ENCODE measurements around the gene TMEM175. TPM values are rescaled to one million over a fixed set of nuclear protein-coding genes. Genes with fewer than 3 reads are reported as not detected.

Gene TMEM175
- total RNA-seq, 1 donor from 2014 or later, result 14.9 TPM

- no peak for DNase-seq
- no peak for ATAC-seq (ENCODE audit: poor library complexity)
- intact Hi-C loops (cut with DNase I), result no loop called here
Observed at GRCh38 chr4:1004071-1004418, 71.8 kb downstream of the TMEM175 start.

- peak; percentile 71 for DNase-seq
- intact Hi-C loops (cut with DNase I), result no loop called here
Observed at GRCh38 chr4:1004557-1005485, 72.6 kb downstream of the TMEM175 start.

GRCh38 chr4:1006856-1007255 lies 74.6 kb downstream of the TMEM175 start:
- no peak for DNase-seq
- intact Hi-C loops (cut with DNase I), result no loop called here
- ATAC-seq (ENCODE audit: poor library complexity), result no peak

More at GRCh38 chr4:1004557-1005485, 72.6 kb downstream of the TMEM175 start:
- no peak for ATAC-seq (ENCODE audit: poor library complexity)

Other genes with a start within 250 kb of the TMEM175 start
- gene SLC49A3, start 243.3 kb upstream of the TMEM175 start, total RNA-seq, result 14.6 TPM
- 20.8 TPM for gene PCGF3, start 226.6 kb upstream of the TMEM175 start, total RNA-seq
- gene CPLX1, start 106.3 kb upstream of the TMEM175 start, total RNA-seq, result 4.3 TPM
- 27.9 TPM for gene GAK, start 144 bp upstream of the TMEM175 start, total RNA-seq
- 3.3 TPM for gene DGKQ, start 41.1 kb downstream of the TMEM175 start, total RNA-seq
- 8.4 TPM for gene IDUA, start 54.6 kb downstream of the TMEM175 start, total RNA-seq
- gene SLC26A1, start 60.9 kb downstream of the TMEM175 start, total RNA-seq, result 0.19 TPM
- gene FGFRL1, start 79.2 kb downstream of the TMEM175 start, total RNA-seq, result 22.2 TPM
- gene RNF212, start 181.1 kb downstream of the TMEM175 start, total RNA-seq, result 0.30 TPM
- 15.6 TPM for gene SPON2, start 240.1 kb downstream of the TMEM175 start, total RNA-seq